Coronary artery (tissue), 2 donors: ENCODE results near the gene COX20.

ENCODE experiments used
- DNase-seq: peaks from one replicate; pipeline ENCODE4 v3.0.0-alpha.2; 2017; ENCODE audit warnings: low spot score
- H3K27ac ChIP-seq, 2 donors: fragments of 200-600 bp; sonication (generic); one replicate each; pipeline ENCODE4 v1.5.1; 2016 to 2019
- H3K4me3 ChIP-seq: fragments of 200-600 bp; sonication (generic); 2 replicates; pipeline ENCODE4 v1.5.1; 2016; ENCODE audit warnings: mild to moderate bottlenecking, moderate library complexity
- TF ChIP-seq, protein P1 (sequence below): fragments of 200-600 bp; sonication (generic); IDR thresholded peaks from one replicate; pipeline ENCODE4 v1.5.1; 2019; ENCODE audit warnings: antibody characterized with exemption

The COX20 gene

DNA sequence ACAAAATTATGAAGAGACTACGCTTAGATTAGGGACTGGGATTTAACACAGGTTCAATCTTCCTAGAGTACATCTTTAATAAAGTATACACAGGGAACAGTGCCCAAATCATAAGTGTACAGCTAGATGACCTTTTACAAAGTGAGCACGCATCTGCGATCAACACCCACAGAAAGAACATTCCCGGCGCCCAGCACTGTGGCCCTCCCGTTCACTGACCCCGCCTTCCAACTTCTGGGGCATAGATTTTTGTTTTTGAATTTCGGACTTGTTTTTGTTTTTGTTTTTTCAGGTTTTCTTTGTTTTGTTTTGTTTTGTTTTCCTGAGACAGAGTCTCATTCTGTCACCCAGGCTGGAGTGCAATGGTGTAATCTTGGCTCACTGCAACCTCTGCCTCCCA is 30.6 kb upstream of the COX20 start:
- TF ChIP-seq, protein P1, sequence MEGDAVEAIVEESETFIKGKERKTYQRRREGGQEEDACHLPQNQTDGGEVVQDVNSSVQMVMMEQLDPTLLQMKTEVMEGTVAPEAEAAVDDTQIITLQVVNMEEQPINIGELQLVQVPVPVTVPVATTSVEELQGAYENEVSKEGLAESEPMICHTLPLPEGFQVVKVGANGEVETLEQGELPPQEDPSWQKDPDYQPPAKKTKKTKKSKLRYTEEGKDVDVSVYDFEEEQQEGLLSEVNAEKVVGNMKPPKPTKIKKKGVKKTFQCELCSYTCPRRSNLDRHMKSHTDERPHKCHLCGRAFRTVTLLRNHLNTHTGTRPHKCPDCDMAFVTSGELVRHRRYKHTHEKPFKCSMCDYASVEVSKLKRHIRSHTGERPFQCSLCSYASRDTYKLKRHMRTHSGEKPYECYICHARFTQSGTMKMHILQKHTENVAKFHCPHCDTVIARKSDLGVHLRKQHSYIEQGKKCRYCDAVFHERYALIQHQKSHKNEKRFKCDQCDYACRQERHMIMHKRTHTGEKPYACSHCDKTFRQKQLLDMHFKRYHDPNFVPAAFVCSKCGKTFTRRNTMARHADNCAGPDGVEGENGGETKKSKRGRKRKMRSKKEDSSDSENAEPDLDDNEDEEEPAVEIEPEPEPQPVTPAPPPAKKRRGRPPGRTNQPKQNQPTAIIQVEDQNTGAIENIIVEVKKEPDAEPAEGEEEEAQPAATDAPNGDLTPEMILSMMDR, result no peak
- DNase-seq, result no peak
- H3K4me3 ChIP-seq, result no peak overlapping the region

DNA sequence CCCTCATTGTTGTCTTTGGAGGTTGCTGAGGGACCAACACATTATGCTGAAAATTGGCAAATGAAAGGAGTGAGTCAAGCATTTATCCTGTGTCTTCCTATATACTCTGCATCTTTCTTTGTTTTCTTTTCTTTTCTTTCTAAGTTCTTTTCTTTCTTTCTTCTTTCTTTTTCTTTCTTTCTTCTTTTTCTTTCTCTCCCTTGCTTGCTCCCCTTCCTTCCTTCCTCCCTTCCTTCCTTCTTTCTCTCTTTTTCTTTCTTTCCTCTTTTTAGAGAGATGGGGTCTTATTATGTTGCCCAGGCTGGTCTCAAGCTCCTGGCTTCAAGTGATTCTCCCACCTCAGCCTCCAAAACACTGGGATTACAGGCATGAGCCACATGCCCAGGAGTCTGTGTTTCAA is 28.3 kb upstream of the COX20 start:
- DNase-seq, result no peak
- TF ChIP-seq, protein P1, result no peak
- no peak overlapping the region for H3K27ac ChIP-seq
- H3K4me3 ChIP-seq, result no peak overlapping the region

More for the DNA sequence above, 30.6 kb upstream of the COX20 start:
- H3K27ac ChIP-seq, result no peak overlapping the region

DNA sequence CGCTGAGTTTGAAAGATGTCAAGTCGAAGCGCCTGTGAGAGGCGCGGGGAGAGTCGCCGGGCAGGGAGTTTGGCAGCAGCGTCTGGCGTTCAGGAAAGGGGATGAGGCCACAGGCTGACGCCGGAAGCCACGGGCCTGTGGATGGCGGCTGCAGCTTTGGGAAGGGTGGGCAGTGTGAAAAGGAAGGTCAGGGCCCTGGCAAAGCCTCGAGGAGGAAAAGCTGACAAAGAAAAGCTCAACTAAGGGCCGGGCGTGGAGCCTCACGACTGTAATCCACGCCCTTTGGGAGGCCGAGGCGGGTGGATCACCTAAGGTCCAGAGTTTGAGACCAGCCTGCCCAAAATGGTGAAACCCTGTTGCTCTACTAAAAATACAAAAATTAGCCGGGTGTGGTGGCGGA is 25.2 kb upstream of the COX20 start:
- DNase-seq, result no peak
- Histone ChIP-seq H3K4me3 (no peak overlapping the region), H3K27ac (no peak overlapping the region)
- TF ChIP-seq, protein P1, result no peak

DNA sequence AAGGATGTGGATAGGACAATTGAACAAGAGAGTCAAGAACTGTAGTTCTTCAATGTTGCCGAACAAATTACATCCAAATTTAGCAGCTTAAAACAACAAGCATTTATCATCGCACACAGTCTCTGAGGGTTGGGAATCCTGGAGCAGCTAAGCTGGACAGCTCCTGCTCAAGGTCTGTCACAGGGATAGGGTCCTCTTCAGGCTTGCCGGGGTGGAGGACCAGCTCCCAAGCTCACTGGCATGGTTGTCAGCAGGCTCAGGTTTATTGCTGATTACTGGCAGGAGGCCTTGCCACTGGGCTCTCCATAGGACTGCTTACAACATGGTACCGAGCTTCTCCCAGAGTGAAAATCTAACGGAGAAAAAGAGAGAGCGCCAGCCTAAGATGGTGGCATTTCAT is 22.1 kb upstream of the COX20 start:
- Histone ChIP-seq H3K27ac (no peak overlapping the region), H3K4me3 (no peak overlapping the region)
- DNase-seq, result no peak
- TF ChIP-seq, protein P1, result no peak

DNA sequence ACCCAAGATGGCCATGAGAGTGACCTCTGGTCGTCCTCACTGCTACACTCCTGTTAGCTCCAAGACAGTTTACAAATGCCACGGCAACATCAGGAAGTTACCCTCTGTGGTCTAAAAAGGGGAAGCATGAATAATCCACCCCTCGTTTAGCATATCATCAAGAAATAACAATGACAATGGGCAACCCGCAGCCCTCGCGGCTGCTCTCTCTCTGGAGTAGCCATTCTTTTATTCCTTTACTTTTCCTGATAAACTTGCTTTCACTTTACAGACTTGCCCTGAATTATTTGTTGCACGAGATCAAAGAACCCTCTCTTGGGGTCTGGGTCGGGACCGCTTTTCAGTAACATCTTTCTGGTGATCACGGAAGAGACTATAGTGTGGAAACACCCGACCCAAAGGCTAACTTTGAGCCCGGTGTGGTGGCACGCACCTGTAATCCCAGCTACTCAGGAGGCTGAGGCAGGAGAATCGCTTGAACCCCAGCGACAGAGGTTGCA is 19.8 kb upstream of the COX20 start:
- Histone ChIP-seq H3K4me3 (peak overlapping the region; percentile 50), H3K27ac (no peak overlapping the region)
- no peak for DNase-seq
- TF ChIP-seq, protein P1, result no peak

DNA sequence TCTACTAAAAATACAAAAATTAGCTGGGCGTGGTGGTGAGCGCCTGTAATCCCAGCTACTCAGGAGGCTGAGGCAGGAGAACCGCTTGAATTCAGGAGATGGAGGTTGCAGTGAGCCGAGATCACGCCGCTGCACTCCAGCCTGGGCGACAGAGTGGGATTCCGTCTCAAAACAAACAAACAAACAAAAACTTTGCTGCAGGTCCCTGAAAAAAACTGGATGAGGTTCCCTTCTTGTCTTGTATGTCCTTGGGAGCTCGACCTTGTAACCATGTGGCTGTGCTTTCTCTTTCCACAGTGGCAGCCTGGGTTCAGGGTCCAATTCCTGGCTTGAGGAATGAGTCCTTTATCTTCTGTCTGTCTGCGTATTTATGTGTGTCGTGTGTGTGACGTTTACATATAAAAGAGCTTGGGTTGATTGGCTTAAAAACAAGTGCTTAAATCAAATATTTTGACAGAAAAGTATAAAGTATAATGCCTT is 18.0 kb upstream of the COX20 start:
- DNase-seq, result no peak
- Histone ChIP-seq H3K27ac (no peak overlapping the region), H3K4me3 (no peak overlapping the region)
- TF ChIP-seq, protein P1, result no peak

DNA sequence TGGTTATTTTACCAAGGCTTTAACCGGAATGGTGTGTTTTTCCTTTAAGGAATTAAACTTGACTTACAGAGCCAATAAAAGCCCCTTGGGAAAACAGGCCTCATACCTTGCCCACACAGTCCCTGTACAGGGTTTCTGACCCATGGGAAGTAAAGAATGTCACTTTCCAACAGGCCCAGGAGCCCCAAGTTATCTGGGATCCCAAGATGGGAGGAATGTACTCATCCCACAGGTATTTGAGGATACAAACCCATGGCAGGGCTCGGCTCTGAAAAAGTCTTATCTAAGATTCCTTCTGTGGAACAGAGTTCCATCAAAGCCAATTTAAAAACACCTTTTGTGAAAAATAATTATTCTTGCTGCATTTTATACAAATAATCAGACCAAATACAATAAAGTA is 15.3 kb upstream of the COX20 start:
- no peak overlapping the region for H3K27ac ChIP-seq
- no peak overlapping the region for H3K4me3 ChIP-seq
- TF ChIP-seq, protein P1, result no peak
- no peak for DNase-seq
